ENCODE data around the gene SLC2A11. TPM values are rescaled to one million over a fixed set of nuclear protein-coding genes. Genes with fewer than 3 reads are reported as not detected.

Gene SLC2A11
- total RNA-seq, 1 donor from 2014 or later, result 19.6 TPM

- H3K27ac Mint-ChIP-seq (ENCODE audit: unreplicated experiment), result no peak overlapping the region
- Histone ChIP-seq H3K27ac (ENCODE audit: low read depth, low read length) (no peak overlapping the region), H3K4me2 (ENCODE audit: low read length) (no peak overlapping the region), H3K79me2 (ENCODE audit: insufficient read depth, low read length) (no peaks in the 10 kb centered on the region), H3K9me3 (ENCODE audit: insufficient read depth, low read depth, low read length) (no peaks in the 10 kb centered on the region), H3K9ac (ENCODE audit: low read length) (no peak overlapping the region), H3K4me1 (ENCODE audit: insufficient read depth, low read length) (no peaks in the 10 kb centered on the region), H4K20me1 (ENCODE audit: insufficient read depth, low read length) (peaks cover 6% of the 10 kb centered on the region), H3K27me3 (ENCODE audit: insufficient read depth, low read length) (no peaks in the 10 kb centered on the region), H3K36me3 (ENCODE audit: insufficient read depth, low read length) (peaks cover 30% of the 10 kb centered on the region), H3K4me3 (ENCODE audit: insufficient read depth, low read depth, low read length) (no peak overlapping the region), H2AFZ (ENCODE audit: low read depth, low read length) (no peak overlapping the region)
- TF ChIP-seq CTCF (IDR thresholded peaks at IDR 0.05; ENCODE audit: insufficient read depth, low read depth, low read length), result no peak
- TF ChIP-seq EZH2 (IDR thresholded peaks at IDR 0.05; ENCODE audit: insufficient read depth, low read length), result no peak
- H3K36me3 Mint-ChIP-seq (ENCODE audit: low read depth, unreplicated experiment), result peaks cover 9% of the 10 kb centered on the region
- peaks cover 7% of the 10 kb centered on the region for H3K4me1 Mint-ChIP-seq (ENCODE audit: low read depth, unreplicated experiment)
- H3K27me3 Mint-ChIP-seq (ENCODE audit: low read depth, unreplicated experiment), result no peaks in the 10 kb centered on the region
- no peaks in the 10 kb centered on the region for H3K9me3 Mint-ChIP-seq (ENCODE audit: unreplicated experiment)
- no peak for DNase-seq (ENCODE audit: low read depth)
- H3K4me3 Mint-ChIP-seq (ENCODE audit: unreplicated experiment), result no peak overlapping the region
- FAIRE-seq, result no peak
Observed at GRCh38 chr22:23815541-23816155, 42.0 kb upstream of the SLC2A11 start.

GRCh38 chr22:23816156-23816976 is 41.3 kb upstream of the SLC2A11 start:
- FAIRE-seq (no peak), DNase-seq (ENCODE audit: low read depth) (no peak)
- no peaks in the 10 kb centered on the region for H3K79me2 ChIP-seq (ENCODE audit: insufficient read depth, low read length)
- no peaks in the 10 kb centered on the region for H3K4me1 ChIP-seq (ENCODE audit: insufficient read depth, low read length)
- no peak overlapping the region for H3K4me3 ChIP-seq (ENCODE audit: insufficient read depth, low read depth, low read length)
- Mint-ChIP-seq H3K9me3 (ENCODE audit: unreplicated experiment) (no peaks in the 10 kb centered on the region), H3K4me1 (ENCODE audit: low read depth, unreplicated experiment) (peaks cover 7% of the 10 kb centered on the region), H3K4me3 (ENCODE audit: unreplicated experiment) (no peak overlapping the region), H3K36me3 (ENCODE audit: low read depth, unreplicated experiment) (peaks cover 13% of the 10 kb centered on the region), H3K27me3 (ENCODE audit: low read depth, unreplicated experiment) (no peaks in the 10 kb centered on the region), H3K27ac (ENCODE audit: unreplicated experiment) (no peak overlapping the region)
- no peak overlapping the region for H3K9ac ChIP-seq (ENCODE audit: low read length)
- no peaks in the 10 kb centered on the region for H3K9me3 ChIP-seq (ENCODE audit: insufficient read depth, low read depth, low read length)
- H3K27ac ChIP-seq (ENCODE audit: low read depth, low read length), result no peak overlapping the region
- H3K36me3 ChIP-seq (ENCODE audit: insufficient read depth, low read length), result peaks cover 31% of the 10 kb centered on the region
- no peak for TF ChIP-seq CTCF (IDR thresholded peaks at IDR 0.05; ENCODE audit: insufficient read depth, low read depth, low read length)
- no peak for TF ChIP-seq EZH2 (IDR thresholded peaks at IDR 0.05; ENCODE audit: insufficient read depth, low read length)
- H3K4me2 ChIP-seq (ENCODE audit: low read length), result no peak overlapping the region
- no peaks in the 10 kb centered on the region for H3K27me3 ChIP-seq (ENCODE audit: insufficient read depth, low read length)
- H4K20me1 ChIP-seq (ENCODE audit: insufficient read depth, low read length), result peaks cover 6% of the 10 kb centered on the region
- no peak overlapping the region for H2AFZ ChIP-seq (ENCODE audit: low read depth, low read length)

GRCh38 chr22:23817146-23817545 is 40.5 kb upstream of the SLC2A11 start:
- H3K27ac Mint-ChIP-seq (ENCODE audit: unreplicated experiment), result no peak overlapping the region
- Histone ChIP-seq H3K79me2 (ENCODE audit: insufficient read depth, low read length) (no peaks in the 10 kb centered on the region), H3K27me3 (ENCODE audit: insufficient read depth, low read length) (no peaks in the 10 kb centered on the region), H3K4me1 (ENCODE audit: insufficient read depth, low read length) (no peaks in the 10 kb centered on the region), H3K9ac (ENCODE audit: low read length) (no peak overlapping the region), H3K9me3 (ENCODE audit: insufficient read depth, low read depth, low read length) (no peaks in the 10 kb centered on the region), H2AFZ (ENCODE audit: low read depth, low read length) (no peak overlapping the region), H3K27ac (ENCODE audit: low read depth, low read length) (no peak overlapping the region), H3K36me3 (ENCODE audit: insufficient read depth, low read length) (peaks cover 28% of the 10 kb centered on the region), H3K4me3 (ENCODE audit: insufficient read depth, low read depth, low read length) (no peak overlapping the region), H3K4me2 (ENCODE audit: low read length) (no peak overlapping the region), H4K20me1 (ENCODE audit: insufficient read depth, low read length) (peaks cover 8% of the 10 kb centered on the region)
- no peaks in the 10 kb centered on the region for H3K9me3 Mint-ChIP-seq (ENCODE audit: unreplicated experiment)
- peaks cover 7% of the 10 kb centered on the region for H3K4me1 Mint-ChIP-seq (ENCODE audit: low read depth, unreplicated experiment)
- peaks cover 13% of the 10 kb centered on the region for H3K36me3 Mint-ChIP-seq (ENCODE audit: low read depth, unreplicated experiment)
- no peak for TF ChIP-seq CTCF (IDR thresholded peaks at IDR 0.05; ENCODE audit: insufficient read depth, low read depth, low read length)
- TF ChIP-seq EZH2 (IDR thresholded peaks at IDR 0.05; ENCODE audit: insufficient read depth, low read length), result no peak
- FAIRE-seq (no peak), DNase-seq (ENCODE audit: low read depth) (no peak)
- H3K4me3 Mint-ChIP-seq (ENCODE audit: unreplicated experiment), result no peak overlapping the region
- no peaks in the 10 kb centered on the region for H3K27me3 Mint-ChIP-seq (ENCODE audit: low read depth, unreplicated experiment)

Data from astrocyte (in vitro differentiated cells and primary cell).